ENCODE measurements around the gene ALPG.
"Not testable (repeated sequence)": the region's sequence is repeated elsewhere in the genome, so short reads cannot be mapped to it uniquely, and the experiment has no call there.

The ALPG gene

DNA sequence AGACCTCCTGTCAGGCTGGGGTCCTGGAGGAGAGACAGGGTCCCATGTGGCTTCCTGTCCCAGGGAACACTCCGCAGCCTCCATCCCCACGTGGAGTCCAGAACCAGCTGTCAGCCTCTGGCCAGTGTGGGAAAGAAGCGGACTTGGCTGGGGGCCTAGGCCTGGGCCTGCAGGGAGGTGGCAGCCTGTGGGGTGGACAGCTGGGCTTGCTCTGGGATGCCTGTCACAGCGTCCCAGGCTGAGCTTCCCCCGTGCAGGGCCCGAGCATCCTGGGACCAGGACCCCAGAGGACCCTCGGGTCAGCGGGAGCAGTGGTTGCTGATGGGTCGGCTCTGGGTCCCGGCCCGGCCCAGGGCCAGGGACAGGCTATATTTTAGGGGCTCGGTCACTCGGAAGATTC is 35.8 kb downstream of the ALPG start:
- DNase-seq, result not testable (repeated sequence)

DNA sequence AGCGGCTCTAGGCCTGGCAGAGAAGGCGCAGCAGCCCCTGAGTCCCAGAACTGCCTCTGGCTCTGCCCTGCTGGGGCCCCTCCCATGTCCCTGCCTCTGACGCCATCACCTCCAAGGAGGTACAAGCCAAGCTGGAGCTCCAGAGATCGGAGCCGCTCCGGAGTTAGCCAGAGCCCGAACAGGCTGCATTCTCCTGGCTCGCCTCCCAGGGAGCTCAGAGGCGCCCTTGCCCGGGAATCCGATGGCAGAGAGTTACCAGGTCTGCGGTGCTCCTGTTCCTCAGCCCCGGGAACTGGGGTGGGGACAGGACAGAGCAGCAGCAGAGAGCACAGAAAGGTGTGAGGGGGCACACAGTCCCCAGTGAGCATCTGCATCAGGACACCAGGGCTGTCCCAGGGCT is 36.4 kb downstream of the ALPG start:
- DNase-seq, result not testable (repeated sequence)

DNA sequence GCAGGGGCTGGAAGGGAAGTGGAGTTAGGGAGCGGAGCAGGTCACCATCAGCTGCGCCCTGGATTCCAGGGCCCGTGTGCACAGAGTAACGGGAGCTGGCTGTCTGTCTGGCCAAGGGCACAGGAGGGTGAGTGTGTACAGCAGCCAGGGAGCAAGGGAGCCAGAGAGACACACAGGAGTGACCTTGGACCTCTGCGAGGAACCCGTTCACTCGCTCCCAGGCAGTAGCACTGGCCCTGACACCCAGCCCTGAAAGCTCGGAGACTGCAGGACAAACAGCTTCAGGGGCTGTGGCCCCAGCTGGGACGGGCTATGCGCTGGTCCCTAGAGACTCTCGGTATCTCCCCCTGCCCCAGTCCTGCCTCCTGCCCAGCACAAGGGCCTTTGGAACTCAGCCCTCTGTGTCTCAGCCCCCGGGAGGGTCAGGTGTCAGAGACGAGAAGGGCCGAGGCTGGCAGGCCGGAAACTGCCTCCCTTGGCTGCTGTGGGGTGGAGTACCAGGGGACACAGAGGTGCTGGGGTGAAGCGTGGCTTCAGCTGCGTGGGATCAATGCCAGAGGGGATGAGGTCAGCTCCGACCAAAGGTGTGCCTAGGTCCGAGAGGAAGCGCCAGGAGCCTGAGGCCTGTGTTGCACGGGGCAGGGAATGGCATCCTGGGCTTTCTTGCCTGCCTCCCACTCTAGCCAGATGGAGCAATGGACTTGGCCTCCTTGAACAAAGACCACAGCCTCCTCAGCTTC is 37.2 kb downstream of the ALPG start:
- not testable (repeated sequence) for DNase-seq

DNA sequence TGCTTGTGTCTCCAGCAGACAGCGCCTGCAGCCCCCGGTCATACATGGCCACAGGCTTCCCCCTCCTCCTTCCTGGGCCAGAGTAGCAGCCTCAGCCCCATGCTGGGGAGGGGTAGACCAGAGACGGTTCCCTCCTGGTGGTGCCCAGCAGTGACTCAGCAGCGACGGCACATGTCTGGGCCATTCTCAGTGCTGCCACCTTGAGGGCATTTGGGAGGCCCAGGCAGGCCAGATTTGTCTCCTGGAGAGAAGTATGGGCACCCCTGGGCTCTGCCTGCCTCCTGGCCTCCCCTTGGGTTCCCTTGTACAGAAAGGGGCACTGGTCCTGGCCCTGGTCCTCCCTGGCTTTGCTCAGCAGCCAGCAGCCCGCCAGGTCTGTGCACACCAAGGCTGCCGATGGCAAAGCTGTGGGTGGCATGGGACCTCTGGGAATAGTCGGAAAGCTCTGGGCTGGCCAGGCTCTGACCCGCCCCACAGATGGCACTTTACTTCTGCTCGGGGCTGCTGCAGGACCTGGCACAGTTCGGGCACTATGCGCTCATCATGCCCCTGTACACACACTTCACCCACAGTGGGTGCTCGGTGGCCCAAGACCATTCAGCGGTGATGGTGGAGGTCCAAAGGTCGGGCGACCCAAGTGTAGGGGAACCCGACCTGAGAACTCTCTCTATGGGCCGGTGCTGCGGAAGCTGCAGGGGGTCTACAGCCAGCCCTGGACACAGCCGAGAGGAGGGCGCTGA is 37.9 kb downstream of the ALPG start:
- peak; percentile 52 for DNase-seq

DNA sequence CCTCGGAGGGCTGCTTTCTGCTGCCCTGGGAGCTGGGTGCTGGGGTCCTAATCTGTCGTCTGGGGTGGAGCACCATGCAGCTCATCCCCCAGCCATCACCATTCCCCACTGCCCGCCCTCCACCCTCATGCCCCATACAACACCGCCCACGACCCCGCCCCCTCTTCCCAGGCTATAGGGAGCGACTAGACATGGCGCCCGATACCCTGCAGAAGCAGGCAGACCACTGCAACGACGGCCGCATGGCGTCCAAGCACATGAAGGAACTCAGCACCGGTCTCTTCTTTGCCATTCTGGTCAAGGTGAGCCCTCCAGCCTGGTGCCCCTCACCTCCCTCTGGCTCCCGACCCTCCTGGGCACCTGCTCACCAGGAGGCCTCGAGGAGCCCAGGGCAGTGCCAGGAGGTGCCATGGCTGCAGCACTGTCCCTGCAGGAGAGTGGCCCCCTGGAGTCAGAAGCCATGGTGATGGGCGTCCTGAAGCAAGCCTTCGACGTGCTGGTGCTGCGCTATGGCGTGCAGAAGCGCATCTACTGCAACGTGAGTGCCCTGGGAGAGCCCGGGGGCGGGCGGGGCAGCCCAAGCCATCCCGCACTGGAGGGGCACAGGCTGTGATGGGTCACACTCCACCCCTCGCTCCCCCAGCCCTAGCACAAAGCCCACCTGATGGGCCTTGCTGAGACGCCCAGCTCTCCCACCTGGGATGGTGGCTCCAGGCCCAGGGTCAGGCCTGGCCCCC is 38.7 kb downstream of the ALPG start:
- not testable (repeated sequence) for DNase-seq

DNA sequence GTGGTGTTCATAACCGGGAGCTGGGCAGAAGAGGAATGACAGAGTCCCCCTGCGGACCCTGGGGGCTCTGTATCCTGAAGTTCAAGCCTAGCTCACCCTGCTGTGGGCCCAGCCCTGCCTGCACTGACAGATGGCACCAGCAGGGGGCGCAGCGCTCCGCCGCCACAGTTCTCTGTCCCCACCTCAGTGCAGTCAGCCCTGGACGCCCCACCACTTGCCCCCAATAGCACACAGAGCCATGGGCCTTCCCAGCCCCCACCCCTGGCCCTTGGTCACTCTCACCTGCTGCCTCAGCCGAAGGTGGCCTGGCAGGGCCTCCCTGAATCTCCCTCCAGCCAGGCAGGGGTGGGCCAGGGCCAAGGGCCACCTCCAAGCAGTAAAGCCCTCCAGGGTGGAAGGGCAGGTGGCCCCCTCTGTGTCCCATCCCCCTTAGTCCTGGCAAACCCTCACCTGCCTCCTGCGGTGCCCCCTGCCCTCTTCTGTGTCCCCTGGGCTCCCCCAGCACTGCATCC is 39.7 kb downstream of the ALPG start:
- DNase-seq, result not testable (repeated sequence)

DNA sequence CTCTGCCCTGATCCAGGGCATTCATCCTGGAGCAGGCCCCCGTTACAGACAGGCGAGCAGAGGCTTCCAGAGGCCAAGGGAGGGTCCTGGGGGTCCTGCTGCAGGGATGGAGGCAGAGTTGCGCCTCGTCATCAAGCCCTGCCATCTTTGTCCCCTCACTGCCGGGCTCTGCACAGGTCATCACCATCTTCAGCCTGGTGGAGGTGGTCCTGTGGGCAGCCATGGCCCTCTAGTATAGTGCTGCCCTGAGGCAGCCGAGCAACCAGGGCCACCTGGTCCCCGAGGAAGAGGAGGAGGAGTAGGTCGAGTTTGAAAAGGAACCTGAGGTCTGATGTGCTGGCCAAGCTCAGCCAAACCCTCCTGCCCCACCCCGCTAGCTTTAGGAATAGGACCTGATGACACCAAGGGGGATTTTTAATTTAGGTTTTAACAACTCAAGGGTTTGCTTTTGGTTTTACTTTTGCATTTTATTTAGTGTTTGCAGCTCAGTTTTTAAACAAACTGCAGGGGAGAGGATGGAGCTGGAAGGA is 40.5 kb downstream of the ALPG start:
- no peak for DNase-seq

DNA sequence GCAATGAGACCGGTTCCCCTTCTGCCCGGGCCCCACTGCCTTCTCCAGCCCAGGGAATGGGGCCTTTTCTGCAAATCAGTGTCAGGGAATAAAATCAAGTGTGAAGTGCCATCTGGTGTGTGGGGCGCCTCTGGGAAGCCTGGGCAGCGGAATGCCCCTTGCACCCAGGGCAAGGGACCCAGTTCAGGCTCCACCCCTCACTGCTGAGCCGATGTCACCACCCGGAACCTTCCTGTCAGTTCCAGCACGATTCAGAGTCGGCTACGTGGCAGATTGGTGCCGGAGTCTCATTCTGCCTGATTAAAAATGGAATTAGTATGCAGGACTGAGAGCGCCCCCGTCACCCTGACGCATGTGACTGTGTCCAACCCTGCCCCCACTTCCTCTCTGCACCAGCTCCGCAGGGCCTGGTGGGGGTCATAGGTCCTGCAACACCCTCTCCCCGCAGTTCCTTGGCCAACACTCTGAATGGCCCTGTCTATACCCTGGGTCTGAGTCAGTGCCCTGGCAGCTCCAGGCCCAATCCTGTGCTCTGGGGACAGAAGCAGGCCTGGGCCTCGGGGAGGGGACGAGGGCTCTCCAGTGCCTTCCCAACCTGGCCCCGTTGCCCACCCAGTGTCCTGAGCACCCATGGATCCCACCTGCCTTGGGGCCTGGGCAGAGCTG is 41.1 kb downstream of the ALPG start:
- no peak for DNase-seq

DNA sequence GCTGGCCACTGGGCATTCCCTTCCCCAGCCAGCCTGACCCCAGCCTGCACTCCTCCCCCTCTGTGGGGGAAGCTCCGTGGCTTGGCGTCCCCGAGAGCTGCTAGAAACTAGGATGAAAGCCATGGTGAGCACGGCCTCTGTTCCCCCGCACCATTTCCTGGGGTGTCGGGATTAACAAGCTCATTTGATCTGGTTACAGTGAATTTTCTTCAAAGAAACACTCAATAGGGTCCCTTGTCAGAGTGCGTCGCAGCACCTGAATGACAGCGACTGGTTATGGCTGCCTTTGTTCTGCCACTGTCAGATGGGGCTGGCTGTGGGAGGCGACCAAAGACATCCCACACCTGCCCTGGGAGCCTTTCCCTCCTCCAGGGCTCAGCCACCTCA is 41.7 kb downstream of the ALPG start:
- DNase-seq, result no peak

DNA sequence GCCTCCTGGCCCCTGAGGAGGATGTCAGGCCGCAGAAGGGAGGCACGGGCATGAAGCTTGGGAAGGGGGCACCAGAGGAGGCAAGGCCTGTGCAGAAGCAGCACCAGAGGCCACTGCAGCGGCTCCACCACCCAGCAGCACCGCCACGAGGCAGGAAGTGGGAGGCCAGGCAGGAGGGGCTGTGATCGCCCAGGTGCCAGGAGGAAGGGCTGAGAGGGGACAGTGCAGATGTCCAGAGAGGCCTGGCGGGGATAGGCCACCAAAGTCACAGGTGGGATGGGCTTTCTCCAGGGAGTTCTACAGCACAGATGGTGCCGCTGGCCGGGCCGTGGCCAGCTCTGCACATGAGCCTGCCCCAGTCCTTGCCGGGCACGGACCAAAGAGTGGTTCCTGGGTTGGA is 43.3 kb downstream of the ALPG start:
- DNase-seq, result no peak

DNA sequence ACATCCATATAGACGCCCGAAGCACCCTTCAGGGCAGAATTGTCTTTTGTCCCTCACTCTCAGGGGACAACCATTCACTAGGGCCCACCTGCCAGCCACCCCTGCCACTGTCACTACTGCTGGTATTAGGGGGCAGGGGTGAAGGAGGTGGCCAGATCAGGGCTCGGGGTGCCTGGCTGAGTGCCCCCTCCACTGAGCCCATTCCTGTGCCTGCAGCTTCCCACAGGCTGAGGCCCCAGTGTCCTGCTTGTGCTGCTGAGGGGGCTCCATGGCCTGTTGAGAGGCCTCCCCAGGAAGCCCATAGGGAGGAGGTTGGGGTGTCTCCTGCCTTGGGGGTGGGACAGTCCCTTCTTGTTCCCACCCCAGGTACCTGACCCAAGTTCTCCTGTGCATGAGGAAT is 45.0 kb downstream of the ALPG start:
- DNase-seq, result not testable (repeated sequence)

DNA sequence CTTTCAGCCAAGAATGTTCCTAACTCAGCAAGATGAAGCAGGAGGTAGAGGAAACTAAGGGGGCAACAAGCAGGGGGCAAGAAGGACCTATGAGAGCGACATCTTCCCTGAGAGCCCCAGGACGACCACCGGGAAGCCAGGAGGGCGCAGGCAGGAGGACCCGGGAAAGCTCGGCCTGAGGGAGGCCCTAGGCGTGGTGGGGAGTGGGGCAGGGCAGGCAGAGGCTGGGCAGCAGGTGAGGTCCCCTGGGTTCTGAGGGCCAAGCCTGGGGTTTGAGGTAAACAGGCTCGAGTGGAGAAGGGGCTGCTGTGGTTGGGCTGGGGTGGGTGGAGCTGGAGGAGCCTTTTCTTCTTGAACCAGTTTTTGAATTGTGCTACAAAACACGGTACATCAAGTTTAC is 48.0 kb downstream of the ALPG start:
- DNase-seq, result no peak

DNA sequence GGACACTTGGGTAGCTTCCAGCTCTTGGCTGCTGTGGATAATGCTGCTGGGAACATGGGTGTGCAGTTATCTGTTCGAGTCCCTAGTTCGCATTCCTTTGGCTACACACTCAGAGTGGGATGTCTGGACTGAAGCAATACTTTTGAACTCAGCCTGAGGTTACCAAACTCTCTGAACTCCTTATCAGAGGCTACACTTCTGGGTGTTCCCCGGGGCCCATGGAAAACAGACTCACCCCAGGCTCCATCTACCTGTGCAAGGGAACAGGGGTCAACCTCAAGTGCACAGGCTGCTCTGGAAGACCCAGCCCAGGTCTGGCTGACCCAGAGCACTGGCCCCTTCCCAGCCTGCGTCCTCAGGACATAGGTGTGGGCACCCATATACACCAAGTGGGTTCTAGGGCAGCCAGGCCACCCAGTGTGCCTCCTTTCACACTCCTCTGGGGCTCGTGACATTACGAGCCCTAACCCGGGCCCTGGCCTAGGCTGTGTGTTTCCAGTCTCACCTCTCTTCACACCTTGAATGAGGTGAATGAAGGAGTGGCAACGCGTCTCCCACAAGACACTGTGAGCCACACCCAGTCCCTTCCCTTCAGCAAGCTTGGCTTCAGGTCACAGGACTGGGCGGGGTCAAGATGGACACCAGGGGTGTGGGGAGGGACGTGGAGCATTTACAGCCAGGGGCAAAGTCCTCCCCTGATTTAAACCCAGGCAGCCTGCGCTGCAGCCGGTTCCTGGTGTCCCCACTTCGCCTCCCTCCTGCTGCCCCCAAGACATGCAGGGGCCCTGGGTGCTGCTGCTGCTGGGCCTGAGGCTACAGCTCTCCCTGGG is 49.0 kb downstream of the ALPG start, which contains the start of gene ALPI:
Gene ALPI (plus strand): TSS at position 728 of the 830 bp plus-strand sequence. CDS start 47 bp downstream, at position 775.
- DNase-seq, result no peak

DNA sequence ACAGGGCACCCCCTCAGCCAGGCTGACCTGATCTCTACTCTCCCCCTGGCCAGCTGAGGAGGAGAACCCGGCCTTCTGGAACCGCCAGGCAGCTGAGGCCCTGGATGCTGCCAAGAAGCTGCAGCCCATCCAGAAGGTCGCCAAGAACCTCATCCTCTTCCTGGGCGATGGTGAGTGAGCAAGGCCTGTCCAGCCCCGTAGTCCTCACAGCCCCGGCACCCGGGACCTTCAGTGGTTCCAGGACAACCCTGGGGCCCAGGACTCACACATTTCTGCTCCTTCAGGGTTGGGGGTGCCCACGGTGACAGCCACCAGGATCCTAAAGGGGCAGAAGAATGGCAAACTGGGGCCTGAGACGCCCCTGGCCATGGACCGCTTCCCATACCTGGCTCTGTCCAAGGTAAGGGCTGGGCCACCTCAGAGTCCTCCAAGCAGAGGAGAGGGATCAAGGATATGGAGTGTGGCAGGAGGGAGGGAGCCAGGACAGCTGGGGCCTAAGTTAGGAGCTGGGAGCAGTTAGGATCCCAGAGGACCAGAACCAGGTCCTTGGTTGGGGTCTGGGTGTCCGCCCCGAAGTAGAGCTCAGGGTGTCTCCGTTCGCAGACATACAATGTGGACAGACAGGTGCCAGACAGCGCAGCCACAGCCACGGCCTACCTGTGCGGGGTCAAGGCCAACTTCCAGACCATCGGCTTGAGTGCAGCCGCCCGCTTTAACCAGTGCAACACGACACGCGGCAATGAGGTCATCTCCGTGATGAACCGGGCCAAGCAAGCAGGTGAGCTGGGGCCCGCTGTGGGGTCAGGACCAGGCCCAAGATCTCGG is 49.9 kb downstream of the ALPG start:
- no peak for DNase-seq

DNA sequence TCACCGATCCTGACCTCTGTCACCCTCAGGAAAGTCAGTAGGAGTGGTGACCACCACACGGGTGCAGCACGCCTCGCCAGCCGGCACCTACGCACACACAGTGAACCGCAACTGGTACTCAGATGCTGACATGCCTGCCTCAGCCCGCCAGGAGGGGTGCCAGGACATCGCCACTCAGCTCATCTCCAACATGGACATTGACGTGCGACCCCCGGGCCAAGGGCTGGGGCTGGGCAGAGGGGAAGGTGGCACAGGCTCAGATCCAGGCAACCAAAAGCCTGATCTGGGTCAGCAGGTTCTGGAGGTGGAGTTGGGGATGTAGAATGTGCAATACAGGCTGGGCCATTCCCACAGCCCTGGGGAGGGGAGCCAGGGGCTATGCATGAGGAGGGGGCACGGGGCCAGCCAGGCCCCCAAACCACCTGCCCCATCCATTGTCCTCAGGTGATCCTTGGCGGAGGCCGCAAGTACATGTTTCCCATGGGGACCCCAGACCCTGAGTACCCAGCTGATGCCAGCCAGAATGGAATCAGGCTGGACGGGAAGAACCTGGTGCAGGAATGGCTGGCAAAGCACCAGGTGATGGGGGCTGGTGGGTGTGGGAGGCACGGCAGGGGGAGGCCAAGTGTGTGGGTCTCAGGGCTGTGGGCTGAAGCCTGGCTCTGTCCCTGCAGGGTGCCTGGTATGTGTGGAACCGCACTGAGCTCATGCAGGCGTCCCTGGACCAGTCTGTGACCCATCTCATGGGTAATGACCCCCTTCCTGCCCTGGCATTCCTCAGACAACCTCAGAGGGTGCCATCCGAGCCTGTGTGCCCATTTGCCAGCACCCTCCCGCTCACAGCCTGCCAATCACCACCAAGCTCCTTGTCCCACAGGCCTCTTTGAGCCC is 50.7 kb downstream of the ALPG start:
- DNase-seq, result no peak

DNA sequence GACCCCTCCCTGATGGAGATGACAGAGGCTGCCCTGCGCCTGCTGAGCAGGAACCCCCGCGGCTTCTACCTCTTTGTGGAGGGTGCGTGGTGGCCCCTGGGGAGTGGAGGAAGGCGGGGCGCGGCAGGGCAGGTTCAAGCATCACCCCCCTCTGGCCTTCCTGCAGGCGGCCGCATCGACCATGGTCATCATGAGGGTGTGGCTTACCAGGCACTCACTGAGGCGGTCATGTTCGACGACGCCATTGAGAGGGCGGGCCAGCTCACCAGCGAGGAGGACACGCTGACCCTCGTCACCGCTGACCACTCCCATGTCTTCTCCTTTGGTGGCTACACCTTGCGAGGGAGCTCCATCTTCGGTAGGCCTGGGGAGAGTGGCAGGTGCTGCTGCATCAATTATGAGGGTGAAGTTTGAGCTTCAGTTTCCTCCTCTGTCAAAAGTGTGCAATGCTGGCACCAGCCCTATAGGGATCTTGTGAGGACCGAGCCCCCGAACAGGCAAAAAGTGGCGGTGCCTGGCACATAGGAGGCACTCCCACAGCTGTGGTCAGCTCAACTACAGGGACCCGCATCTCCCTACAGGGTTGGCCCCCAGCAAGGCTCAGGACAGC is 51.5 kb downstream of the ALPG start:
- no peak for DNase-seq

DNA sequence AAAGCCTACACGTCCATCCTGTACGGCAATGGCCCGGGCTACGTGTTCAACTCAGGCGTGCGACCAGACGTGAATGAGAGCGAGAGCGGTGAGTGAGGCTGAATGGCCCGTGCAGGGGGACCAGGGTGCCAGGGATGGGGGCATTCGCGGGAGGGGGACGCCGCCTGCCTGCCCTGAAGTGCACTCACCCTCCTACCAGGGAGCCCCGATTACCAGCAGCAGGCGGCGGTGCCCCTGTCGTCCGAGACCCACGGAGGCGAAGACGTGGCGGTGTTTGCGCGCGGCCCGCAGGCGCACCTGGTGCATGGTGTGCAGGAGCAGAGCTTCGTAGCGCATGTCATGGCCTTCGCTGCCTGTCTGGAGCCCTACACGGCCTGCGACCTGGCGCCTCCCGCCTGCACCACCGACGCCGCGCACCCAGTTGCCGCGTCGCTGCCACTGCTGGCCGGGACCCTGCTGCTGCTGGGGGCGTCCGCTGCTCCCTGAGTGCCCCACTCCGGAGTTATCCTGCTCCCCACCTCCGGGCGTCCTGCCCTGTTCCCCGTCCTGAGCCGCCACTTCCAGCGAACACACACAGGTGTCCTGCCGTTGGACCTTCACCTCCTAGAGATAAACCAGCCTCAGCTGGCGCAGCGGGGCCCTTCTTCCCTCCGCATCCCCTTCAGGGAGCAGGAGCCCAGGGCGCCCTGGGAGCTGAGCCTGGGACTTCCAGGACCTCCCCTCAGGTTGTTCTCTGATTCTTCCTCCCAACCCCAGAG is 52.2 kb downstream of the ALPG start:
- DNase-seq, result no peak

DNA sequence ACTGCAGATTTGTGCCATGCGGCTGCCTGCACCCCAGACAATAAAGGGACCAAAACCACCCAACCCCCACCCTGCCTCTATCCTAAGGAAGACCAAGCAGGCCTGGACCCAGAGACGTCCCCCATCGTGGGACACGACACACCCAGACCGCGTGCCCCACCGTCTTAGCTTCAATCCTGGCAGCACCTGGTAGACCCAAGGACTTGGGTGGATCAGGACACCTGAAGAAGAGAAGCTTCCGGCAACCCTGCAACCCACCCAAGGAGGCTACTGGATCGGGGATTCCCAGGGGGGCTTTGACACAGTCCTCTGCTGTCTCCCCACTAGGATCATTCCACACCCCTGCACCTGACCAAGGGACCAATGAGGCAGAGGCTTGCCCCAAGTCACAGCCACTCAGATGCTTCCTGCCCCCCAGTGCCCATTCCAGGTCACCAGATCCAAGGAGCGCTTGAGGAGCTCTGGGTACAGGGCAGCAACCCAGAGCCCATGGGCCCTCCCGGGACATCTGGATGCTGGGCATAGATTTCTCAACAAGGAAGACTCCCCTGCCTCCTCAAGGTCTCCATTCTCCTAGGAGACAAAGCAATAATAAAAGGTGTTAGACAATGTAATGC is 52.9 kb downstream of the ALPG start:
- DNase-seq, result no peak

Data from CD4-positive, alpha-beta T cell treated with Interleukin-12 subunit alpha and Interleukin-12 subunit beta, for 1 hour (primary cell).